ENCODE measurements around the gene KLF3. TPM values are rescaled to one million over a fixed set of nuclear protein-coding genes. Genes with fewer than 3 reads are reported as not detected.

The KLF3 gene
- total and polyA plus RNA-seq, 9 of the 15 experiments (the other 6 are each of a cell fraction or from before 2014, with no cell fraction given): 9.9 to 47.2 (median 18.1) TPM

DNA sequence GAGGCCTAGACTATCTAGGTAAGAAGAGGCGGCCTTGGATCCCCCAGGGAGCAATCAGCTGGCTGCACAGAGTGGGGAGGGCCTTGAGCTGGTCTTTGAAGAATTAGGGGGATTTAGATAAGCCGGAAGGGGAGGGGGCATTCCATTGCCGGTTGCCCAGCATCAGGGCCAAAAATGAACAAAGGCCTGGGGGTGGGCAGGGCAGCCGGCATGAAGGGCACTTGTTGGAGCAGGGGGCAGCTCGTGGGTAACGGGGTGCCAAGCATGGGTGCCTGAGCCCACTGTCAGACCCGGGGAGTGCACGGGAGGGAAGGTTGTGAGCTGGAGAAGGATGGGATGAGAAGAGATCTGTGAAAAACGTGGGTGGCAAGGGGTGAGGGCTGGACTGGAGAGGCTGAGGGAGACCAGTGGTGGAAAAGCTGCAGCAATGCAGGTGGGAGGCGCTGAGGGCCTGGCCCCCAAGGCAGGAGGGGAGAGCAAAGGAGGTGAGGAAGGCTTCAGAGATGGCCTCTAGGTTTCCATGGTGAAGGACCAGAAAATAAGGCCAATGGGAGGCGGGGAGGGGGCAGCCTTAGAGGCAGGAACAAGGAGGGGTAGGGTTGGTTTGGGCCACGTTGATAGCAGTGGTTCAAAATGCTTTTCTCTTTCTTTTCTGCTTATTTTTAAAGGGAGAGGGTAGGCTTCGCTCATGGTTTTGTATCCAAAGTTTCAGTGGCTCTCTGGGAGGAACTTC is 8.6 kb downstream of the KLF3 start (continued):
- TF ChIP-seq, protein P1, sequence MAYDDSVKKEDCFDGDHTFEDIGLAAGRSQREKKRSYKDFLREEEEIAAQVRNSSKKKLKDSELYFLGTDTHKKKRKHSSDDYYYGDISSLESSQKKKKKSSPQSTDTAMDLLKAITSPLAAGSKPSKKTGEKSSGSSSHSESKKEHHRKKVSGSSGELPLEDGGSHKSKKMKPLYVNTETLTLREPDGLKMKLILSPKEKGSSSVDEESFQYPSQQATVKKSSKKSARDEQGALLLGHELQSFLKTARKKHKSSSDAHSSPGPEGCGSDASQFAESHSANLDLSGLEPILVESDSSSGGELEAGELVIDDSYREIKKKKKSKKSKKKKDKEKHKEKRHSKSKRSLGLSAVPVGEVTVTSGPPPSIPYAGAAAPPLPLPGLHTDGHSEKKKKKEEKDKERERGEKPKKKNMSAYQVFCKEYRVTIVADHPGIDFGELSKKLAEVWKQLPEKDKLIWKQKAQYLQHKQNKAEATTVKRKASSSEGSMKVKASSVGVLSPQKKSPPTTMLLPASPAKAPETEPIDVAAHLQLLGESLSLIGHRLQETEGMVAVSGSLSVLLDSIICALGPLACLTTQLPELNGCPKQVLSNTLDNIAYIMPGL (CRISPR knock-in tag; IDR thresholded peaks at IDR 0.05): no peak
- TF ChIP-seq, protein P2, sequence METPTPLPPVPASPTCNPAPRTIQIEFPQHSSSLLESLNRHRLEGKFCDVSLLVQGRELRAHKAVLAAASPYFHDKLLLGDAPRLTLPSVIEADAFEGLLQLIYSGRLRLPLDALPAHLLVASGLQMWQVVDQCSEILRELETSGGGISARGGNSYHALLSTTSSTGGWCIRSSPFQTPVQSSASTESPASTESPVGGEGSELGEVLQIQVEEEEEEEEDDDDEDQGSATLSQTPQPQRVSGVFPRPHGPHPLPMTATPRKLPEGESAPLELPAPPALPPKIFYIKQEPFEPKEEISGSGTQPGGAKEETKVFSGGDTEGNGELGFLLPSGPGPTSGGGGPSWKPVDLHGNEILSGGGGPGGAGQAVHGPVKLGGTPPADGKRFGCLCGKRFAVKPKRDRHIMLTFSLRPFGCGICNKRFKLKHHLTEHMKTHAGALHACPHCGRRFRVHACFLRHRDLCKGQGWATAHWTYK (CRISPR knock-in tag; IDR thresholded peaks at IDR 0.05): no peak
- TF ChIP-seq SMAD2 (IDR thresholded peaks at IDR 0.05; ENCODE audit: low read depth, low read length) (no peak), ZNF766 (CRISPR knock-in tag; conservative IDR thresholded peaks at IDR 0.05) (no peak), LEF1 (IDR thresholded peaks at IDR 0.05) (no peak), ZBTB1 (CRISPR knock-in tag; IDR thresholded peaks at IDR 0.05; ENCODE audit: borderline replicate concordance, low read depth) (no peak), LCOR (CRISPR knock-in tag; IDR thresholded peaks at IDR 0.05) (no peak), RFX7 (CRISPR knock-in tag; IDR thresholded peaks at IDR 0.05) (no peak), ZKSCAN1 (IDR thresholded peaks at IDR 0.05; ENCODE audit: low read depth, low read length) (no peak), POLR2B (IDR thresholded peaks at IDR 0.05; ENCODE audit: low read depth, partially characterized antibody) (peak; percentile 45), TGIF2 (CRISPR knock-in tag; IDR thresholded peaks at IDR 0.05) (no peak), MAZ (CRISPR knock-in tag; conservative IDR thresholded peaks at IDR 0.05 in 1 of 2, IDR thresholded peaks at IDR 0.05 in 1 of 2) (peak in 1 of 2 experiments; percentile 19; a peak in 1 of 4 replicates), TEAD1 (CRISPR knock-in tag; IDR thresholded peaks at IDR 0.05) (no peak), SIN3B (IDR thresholded peaks at IDR 0.05; ENCODE audit: low read depth) (no peak), ZFPM2 (CRISPR knock-in tag; IDR thresholded peaks at IDR 0.05) (no peak), SNIP1 (IDR thresholded peaks at IDR 0.05; ENCODE audit: low read depth) (no peak), BRF1 (IDR thresholded peaks at IDR 0.05; ENCODE audit: borderline replicate concordance, extremely low read depth, insufficient read length) (no peak)
- TF ChIP-seq, protein P3, sequence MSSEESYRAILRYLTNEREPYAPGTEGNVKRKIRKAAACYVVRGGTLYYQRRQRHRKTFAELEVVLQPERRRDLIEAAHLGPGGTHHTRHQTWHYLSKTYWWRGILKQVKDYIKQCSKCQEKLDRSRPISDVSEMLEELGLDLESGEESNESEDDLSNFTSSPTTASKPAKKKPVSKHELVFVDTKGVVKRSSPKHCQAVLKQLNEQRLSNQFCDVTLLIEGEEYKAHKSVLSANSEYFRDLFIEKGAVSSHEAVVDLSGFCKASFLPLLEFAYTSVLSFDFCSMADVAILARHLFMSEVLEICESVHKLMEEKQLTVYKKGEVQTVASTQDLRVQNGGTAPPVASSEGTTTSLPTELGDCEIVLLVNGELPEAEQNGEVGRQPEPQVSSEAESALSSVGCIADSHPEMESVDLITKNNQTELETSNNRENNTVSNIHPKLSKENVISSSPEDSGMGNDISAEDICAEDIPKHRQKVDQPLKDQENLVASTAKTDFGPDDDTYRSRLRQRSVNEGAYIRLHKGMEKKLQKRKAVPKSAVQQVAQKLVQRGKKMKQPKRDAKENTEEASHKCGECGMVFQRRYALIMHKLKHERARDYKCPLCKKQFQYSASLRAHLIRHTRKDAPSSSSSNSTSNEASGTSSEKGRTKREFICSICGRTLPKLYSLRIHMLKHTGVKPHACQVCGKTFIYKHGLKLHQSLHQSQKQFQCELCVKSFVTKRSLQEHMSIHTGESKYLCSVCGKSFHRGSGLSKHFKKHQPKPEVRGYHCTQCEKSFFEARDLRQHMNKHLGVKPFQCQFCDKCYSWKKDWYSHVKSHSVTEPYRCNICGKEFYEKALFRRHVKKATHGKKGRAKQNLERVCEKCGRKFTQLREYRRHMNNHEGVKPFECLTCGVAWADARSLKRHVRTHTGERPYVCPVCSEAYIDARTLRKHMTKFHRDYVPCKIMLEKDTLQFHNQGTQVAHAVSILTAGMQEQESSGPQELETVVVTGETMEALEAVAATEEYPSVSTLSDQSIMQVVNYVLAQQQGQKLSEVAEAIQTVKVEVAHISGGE (CRISPR knock-in tag; IDR thresholded peaks at IDR 0.05): no peak
- TF ChIP-seq, protein P4, sequence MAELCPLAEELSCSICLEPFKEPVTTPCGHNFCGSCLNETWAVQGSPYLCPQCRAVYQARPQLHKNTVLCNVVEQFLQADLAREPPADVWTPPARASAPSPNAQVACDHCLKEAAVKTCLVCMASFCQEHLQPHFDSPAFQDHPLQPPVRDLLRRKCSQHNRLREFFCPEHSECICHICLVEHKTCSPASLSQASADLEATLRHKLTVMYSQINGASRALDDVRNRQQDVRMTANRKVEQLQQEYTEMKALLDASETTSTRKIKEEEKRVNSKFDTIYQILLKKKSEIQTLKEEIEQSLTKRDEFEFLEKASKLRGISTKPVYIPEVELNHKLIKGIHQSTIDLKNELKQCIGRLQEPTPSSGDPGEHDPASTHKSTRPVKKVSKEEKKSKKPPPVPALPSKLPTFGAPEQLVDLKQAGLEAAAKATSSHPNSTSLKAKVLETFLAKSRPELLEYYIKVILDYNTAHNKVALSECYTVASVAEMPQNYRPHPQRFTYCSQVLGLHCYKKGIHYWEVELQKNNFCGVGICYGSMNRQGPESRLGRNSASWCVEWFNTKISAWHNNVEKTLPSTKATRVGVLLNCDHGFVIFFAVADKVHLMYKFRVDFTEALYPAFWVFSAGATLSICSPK (IDR thresholded peaks at IDR 0.05; ENCODE audit: borderline replicate concordance): no peak

Data from K562 (cell line).